WTC11 (cell line): ENCODE data around the gene MARVELD3.
"Not testable (repeated sequence)": the region's sequence is repeated elsewhere in the genome, so short reads cannot be mapped to it uniquely, and the experiment has no call there.

Source experiments
- FOXP1 ChIP-seq: sonication (generic); formaldehyde crosslinking; IDR thresholded peaks from 2 replicates; pipeline ENCODE4 v1.8.0; 2022; ENCODE audit warnings: missing genetic modification reagents, mild to moderate bottlenecking, moderate library complexity, borderline replicate concordance
- TF ChIP-seq, protein P1 (sequence below): sonication (generic); formaldehyde crosslinking; IDR thresholded peaks from 2 replicates; pipeline ENCODE4 v1.8.0; 2022; ENCODE audit warnings: mild to moderate bottlenecking, missing genetic modification reagents
- TF ChIP-seq, protein P2 (sequence below): fragments of 200-600 bp; IDR thresholded peaks from 2 replicates; pipeline ENCODE4 v1.8.0; 2022; ENCODE audit warnings: antibody characterized with exemption

DNA sequence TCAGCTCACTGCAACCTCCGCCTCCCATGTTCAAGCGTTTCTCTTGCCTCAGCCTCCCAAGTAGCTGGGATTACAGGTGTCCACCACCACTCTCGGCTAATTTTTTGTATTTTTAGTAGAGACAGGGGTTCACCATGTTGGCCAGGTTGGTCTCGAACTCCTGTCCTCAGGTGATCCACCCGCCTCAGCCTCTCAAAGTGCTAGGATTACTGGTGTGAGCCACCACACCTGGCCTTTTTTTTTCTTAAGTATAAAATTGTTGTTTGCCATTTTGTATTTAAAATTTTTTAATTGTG lies 43.5 kb upstream of the MARVELD3 start:
- TF ChIP-seq, protein P1, sequence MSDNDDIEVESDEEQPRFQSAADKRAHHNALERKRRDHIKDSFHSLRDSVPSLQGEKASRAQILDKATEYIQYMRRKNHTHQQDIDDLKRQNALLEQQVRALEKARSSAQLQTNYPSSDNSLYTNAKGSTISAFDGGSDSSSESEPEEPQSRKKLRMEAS (CRISPR knock-in tag), result not testable (repeated sequence)
- TF ChIP-seq, protein P2, sequence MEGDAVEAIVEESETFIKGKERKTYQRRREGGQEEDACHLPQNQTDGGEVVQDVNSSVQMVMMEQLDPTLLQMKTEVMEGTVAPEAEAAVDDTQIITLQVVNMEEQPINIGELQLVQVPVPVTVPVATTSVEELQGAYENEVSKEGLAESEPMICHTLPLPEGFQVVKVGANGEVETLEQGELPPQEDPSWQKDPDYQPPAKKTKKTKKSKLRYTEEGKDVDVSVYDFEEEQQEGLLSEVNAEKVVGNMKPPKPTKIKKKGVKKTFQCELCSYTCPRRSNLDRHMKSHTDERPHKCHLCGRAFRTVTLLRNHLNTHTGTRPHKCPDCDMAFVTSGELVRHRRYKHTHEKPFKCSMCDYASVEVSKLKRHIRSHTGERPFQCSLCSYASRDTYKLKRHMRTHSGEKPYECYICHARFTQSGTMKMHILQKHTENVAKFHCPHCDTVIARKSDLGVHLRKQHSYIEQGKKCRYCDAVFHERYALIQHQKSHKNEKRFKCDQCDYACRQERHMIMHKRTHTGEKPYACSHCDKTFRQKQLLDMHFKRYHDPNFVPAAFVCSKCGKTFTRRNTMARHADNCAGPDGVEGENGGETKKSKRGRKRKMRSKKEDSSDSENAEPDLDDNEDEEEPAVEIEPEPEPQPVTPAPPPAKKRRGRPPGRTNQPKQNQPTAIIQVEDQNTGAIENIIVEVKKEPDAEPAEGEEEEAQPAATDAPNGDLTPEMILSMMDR, result not testable (repeated sequence)
- not testable (repeated sequence) for TF ChIP-seq FOXP1 (CRISPR knock-in tag)
